OCI-LY1 (cell line): Measurements from ENCODE around the gene CCNY.

Experiments used
- H2AFZ ChIP-seq: fragments of 200-600 bp; sonication (generic), shearing (Covaris generic); 2 replicates; pipeline ENCODE4 v1.6.0; 2014; ENCODE audit warnings: antibody characterized with exemption, mild to moderate bottlenecking, low read length
- H3F3A ChIP-seq: fragments of 200-600 bp; sonication (generic), shearing (Covaris generic); 2 replicates; pipeline ENCODE4 v1.6.0; 2014; ENCODE audit warnings: mild to moderate bottlenecking, antibody characterized with exemption, low read length, moderate library complexity; ENCODE audit not compliant: insufficient read depth
- H3K27ac ChIP-seq: fragments of 200-600 bp; sonication (generic); 2 replicates; pipeline ENCODE4 v1.5.1; 2014; ENCODE audit warnings: low read length, mixed run types, mild to moderate bottlenecking, low read depth; ENCODE audit not compliant: poor library complexity, severe bottlenecking
- H3K27me3 ChIP-seq: fragments of 200-600 bp; sonication (generic); 2 replicates; pipeline ENCODE4 v1.6.0; 2014; ENCODE audit warnings: antibody characterized with exemption, mild to moderate bottlenecking, low read length, moderate library complexity; ENCODE audit not compliant: insufficient read depth
- H3K36me3 ChIP-seq: fragments of 200-600 bp; sonication (generic); 2 replicates; pipeline ENCODE4 v1.6.1; 2014; ENCODE audit warnings: mild to moderate bottlenecking, antibody characterized with exemption, low read length, moderate library complexity, mixed read lengths; ENCODE audit not compliant: insufficient read depth
- H3K4me1 ChIP-seq: fragments of 200-600 bp; sonication (generic); 2 replicates; pipeline ENCODE4 v1.5.1; 2014; ENCODE audit warnings: mild to moderate bottlenecking, low read length, moderate library complexity; ENCODE audit not compliant: insufficient read depth, severe bottlenecking
- H3K4me2 ChIP-seq: fragments of 200-600 bp; sonication (generic), shearing (Covaris generic); 2 replicates; pipeline ENCODE4 v1.6.1; 2014; ENCODE audit warnings: low read length
- H3K4me3 ChIP-seq: fragments of 200-600 bp; sonication (generic); 2 replicates; pipeline ENCODE4 v1.5.1; 2014; ENCODE audit warnings: low read length, low read depth, mild to moderate bottlenecking, mixed read lengths; ENCODE audit not compliant: poor library complexity, severe bottlenecking
- H3K79me2 ChIP-seq: fragments of 200-600 bp; shearing (Covaris generic); 2 replicates; pipeline ENCODE4 v1.6.1; 2016; ENCODE audit warnings: mixed run types, low read length, mixed read lengths; ENCODE audit not compliant: insufficient read depth
- H3K9ac ChIP-seq: fragments of 200-600 bp; sonication (generic), shearing (Covaris generic); 2 replicates; pipeline ENCODE4 v1.6.1; 2014; ENCODE audit warnings: mild to moderate bottlenecking, low read length, mixed read lengths
- H3K9me2 ChIP-seq: fragments of 200-600 bp; sonication (generic), shearing (Covaris generic); 2 replicates; pipeline ENCODE4 v1.6.1; 2014; ENCODE audit warnings: low read depth, mild to moderate bottlenecking, low read length, mixed read lengths
- H3K9me3 ChIP-seq: fragments of 200-600 bp; shearing (Covaris generic); 2 replicates; pipeline ENCODE4 v1.6.1; 2014; ENCODE audit warnings: low read length, mixed read lengths
- H4K20me1 ChIP-seq: fragments of 200-600 bp; sonication (generic), shearing (Covaris generic); 2 replicates; pipeline ENCODE4 v1.6.0; 2016; ENCODE audit warnings: mild to moderate bottlenecking, low read length; ENCODE audit not compliant: insufficient read depth
- EZH2 ChIP-seq: fragments of 200-600 bp; sonication (generic), shearing (Covaris generic); IDR thresholded peaks from 2 replicates; pipeline ENCODE4 v1.8.0; 2017; ENCODE audit warnings: borderline replicate concordance, mixed run types, mild to moderate bottlenecking, antibody characterized with exemption, low read length, moderate library complexity, mixed read lengths
- TF ChIP-seq, protein P1 (sequence below): fragments of 200-600 bp; sonication (generic), shearing (Covaris generic); IDR thresholded peaks from 2 replicates; pipeline ENCODE4 v1.5.1; 2017; ENCODE audit warnings: mild to moderate bottlenecking, antibody characterized with exemption, low read length, moderate library complexity, mixed read lengths

Gene CCNY

GRCh38 chr10:35611750-35612149 is 275.4 kb downstream of the CCNY start:
- no peak overlapping the region for H3K4me3 ChIP-seq
- no peaks in the 10 kb centered on the region for H3K4me1 ChIP-seq
- H3K9me3 ChIP-seq = no peaks in the 10 kb centered on the region
- H3K79me2 ChIP-seq = no peaks in the 10 kb centered on the region
- H3K36me3 ChIP-seq = no peaks in the 10 kb centered on the region
- no peak overlapping the region for H3K4me2 ChIP-seq
- no peak overlapping the region for H2AFZ ChIP-seq
- TF ChIP-seq, protein P1, sequence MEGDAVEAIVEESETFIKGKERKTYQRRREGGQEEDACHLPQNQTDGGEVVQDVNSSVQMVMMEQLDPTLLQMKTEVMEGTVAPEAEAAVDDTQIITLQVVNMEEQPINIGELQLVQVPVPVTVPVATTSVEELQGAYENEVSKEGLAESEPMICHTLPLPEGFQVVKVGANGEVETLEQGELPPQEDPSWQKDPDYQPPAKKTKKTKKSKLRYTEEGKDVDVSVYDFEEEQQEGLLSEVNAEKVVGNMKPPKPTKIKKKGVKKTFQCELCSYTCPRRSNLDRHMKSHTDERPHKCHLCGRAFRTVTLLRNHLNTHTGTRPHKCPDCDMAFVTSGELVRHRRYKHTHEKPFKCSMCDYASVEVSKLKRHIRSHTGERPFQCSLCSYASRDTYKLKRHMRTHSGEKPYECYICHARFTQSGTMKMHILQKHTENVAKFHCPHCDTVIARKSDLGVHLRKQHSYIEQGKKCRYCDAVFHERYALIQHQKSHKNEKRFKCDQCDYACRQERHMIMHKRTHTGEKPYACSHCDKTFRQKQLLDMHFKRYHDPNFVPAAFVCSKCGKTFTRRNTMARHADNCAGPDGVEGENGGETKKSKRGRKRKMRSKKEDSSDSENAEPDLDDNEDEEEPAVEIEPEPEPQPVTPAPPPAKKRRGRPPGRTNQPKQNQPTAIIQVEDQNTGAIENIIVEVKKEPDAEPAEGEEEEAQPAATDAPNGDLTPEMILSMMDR = no peak
- no peak for TF ChIP-seq EZH2
- no peak overlapping the region for H3K9ac ChIP-seq
- no peaks in the 10 kb centered on the region for H3K27me3 ChIP-seq
- H3F3A ChIP-seq = no peaks in the 10 kb centered on the region
- no peaks in the 10 kb centered on the region for H3K9me2 ChIP-seq
- H3K27ac ChIP-seq = no peak overlapping the region
- H4K20me1 ChIP-seq = no peaks in the 10 kb centered on the region

- no peak overlapping the region for H3K9ac ChIP-seq
- no peaks in the 10 kb centered on the region for H3K9me2 ChIP-seq
- no peaks in the 10 kb centered on the region for H3K79me2 ChIP-seq
- no peak overlapping the region for H3K4me3 ChIP-seq
- no peaks in the 10 kb centered on the region for H3K9me3 ChIP-seq
- H3K27ac ChIP-seq = no peak overlapping the region
- H3K36me3 ChIP-seq = no peaks in the 10 kb centered on the region
- no peak overlapping the region for H3K4me2 ChIP-seq
- no peaks in the 10 kb centered on the region for H3K4me1 ChIP-seq
- H2AFZ ChIP-seq = no peak overlapping the region
- no peaks in the 10 kb centered on the region for H3F3A ChIP-seq
- no peaks in the 10 kb centered on the region for H4K20me1 ChIP-seq
- TF ChIP-seq, protein P1 = no peak
- TF ChIP-seq EZH2 = no peak
- H3K27me3 ChIP-seq = no peaks in the 10 kb centered on the region
These were observed 276.2 kb downstream of the CCNY start for GRCh38 chr10:35612385-35613106.

GRCh38 chr10:35613107-35613440 is 276.8 kb downstream of the CCNY start:
- no peaks in the 10 kb centered on the region for H3K9me2 ChIP-seq
- H3K9ac ChIP-seq = no peak overlapping the region
- no peaks in the 10 kb centered on the region for H4K20me1 ChIP-seq
- H3K79me2 ChIP-seq = no peaks in the 10 kb centered on the region
- no peak overlapping the region for H3K4me3 ChIP-seq
- TF ChIP-seq, protein P1 = no peak
- no peak for TF ChIP-seq EZH2
- H3K36me3 ChIP-seq = no peaks in the 10 kb centered on the region
- H3F3A ChIP-seq = no peaks in the 10 kb centered on the region
- no peak overlapping the region for H2AFZ ChIP-seq
- H3K9me3 ChIP-seq = no peaks in the 10 kb centered on the region
- H3K27me3 ChIP-seq = no peaks in the 10 kb centered on the region
- H3K4me1 ChIP-seq = no peaks in the 10 kb centered on the region
- H3K27ac ChIP-seq = no peak overlapping the region
- no peak overlapping the region for H3K4me2 ChIP-seq
